Measurements from ENCODE around the gene FCSK. TPM values are rescaled to one million over a fixed set of nuclear protein-coding genes. Genes with fewer than 3 reads are reported as not detected.

The FCSK gene
- total RNA-seq, 1 donor from 2014 or later, result 20.1 TPM

GRCh38 chr16:70524399-70524825 is 70.0 kb downstream of the FCSK start:
- DNase-seq (ENCODE audit: low read depth), result peak; percentile 4

DNA sequence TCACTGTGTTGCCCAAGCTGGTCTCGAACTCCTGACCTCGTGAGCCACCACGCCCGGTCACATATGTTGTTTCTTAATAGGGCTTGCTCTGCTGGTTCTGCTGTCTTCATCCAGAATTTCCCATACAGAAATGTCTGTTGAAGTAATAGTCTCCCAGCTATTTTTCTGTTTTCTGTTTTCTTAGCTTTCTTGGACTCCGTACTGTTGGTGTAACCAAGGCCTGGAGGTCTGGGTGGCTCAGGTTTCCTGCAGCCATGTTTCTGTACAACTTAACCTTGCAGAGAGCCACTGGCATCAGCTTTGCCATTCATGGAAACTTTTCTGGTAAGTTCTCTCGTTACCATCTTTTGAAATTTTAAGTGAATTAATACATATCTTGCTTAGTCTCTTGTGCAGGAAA is 72.0 kb downstream of the FCSK start:
- no peak for DNase-seq (ENCODE audit: low read depth)

- no peak for DNase-seq (ENCODE audit: low read depth)
These were observed 73.1 kb downstream of the FCSK start for GRCh38 chr16:70527315-70527996.

DNA sequence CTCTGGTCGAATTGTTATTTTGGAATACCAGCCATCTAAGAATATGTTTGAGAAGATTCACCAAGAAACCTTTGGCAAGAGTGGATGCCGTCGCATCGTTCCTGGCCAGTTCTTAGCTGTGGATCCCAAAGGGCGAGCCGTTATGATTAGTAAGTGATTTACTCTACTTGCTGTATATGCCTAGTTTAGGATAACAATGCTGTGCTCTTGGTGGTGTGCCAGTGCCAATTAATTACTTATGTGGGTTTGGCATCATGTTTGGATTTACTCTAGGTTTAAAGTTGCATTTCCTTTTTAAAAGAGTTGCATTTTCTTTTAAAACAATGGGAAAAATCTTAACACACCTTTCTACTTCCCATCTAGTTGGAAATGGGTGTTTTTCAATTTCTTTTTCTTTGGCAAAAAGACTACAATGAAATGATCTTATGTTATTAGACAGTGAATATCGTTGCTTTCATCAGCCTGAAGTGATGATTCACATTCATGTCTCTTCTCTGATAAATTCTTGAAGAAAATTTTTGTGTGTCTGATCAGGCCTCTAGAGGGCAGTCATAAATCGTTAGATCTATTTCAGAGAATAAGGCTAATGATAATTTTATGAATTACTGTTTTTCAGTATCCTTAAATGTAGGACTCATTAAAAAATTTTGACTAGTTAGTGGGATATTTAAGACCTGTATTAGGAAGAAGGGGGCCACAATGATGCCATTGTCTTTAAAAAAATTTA is 74.8 kb downstream of the FCSK start:
- DNase-seq (ENCODE audit: low read depth), result peak; percentile 48

Other genes starting within 250 kb of the FCSK start
- gene EXOSC6, start 202.7 kb upstream of the FCSK start, total RNA-seq, result 28.0 and 28.7 TPM in 2 replicates
- 97.6 and 182 TPM in 2 replicates for gene AARS1, start 165.1 kb upstream of the FCSK start, total RNA-seq
- gene DDX19B, start 155.4 kb upstream of the FCSK start, total RNA-seq, result 24.5 and 28.4 TPM in 2 replicates
- gene DDX19A, start 107.7 kb upstream of the FCSK start, total RNA-seq, result 39.1 and 56.8 TPM in 2 replicates
- gene ST3GAL2, start 15.5 kb upstream of the FCSK start, total RNA-seq, result 31.6 and 46.7 TPM in 2 replicates
- gene COG4, start 69.0 kb downstream of the FCSK start, total RNA-seq, result 71.1 and 82.1 TPM in 2 replicates
- 79.2 and 136 TPM in 2 replicates for gene SF3B3, start 69.2 kb downstream of the FCSK start, total RNA-seq
- 0.60 and 0.69 TPM in 2 replicates for gene IL34, start 192.0 kb downstream of the FCSK start, total RNA-seq
- 9.7 and 33.2 TPM in 2 replicates for gene MTSS2, start 231.5 kb downstream of the FCSK start, total RNA-seq